Measurements from ENCODE around the gene SND1.
"Not testable (repeated sequence)": the region's sequence is repeated elsewhere in the genome, so short reads cannot be mapped to it uniquely, and the experiment has no call there.

- not testable (repeated sequence) for TF ChIP-seq CTCF (conservative IDR thresholded peaks at IDR 0.05 in 1 of 2, IDR thresholded peaks at IDR 0.05 in 1 of 2; ENCODE audit: extremely low read depth in 1 of 2, insufficient read depth in 1 of 2, low read depth in 1 of 2, low read length in 2 of 2); EZH2 (IDR thresholded peaks at IDR 0.05; ENCODE audit: borderline replicate concordance, low read length)
Measured at GRCh38 chr7:127674923-127675322, 22.9 kb downstream of the SND1 start.

Data from mammary epithelial cell (primary cell).